ENCODE results near the gene IFNL4.
"Not testable (repeated sequence)": the region's sequence is repeated elsewhere in the genome, so short reads cannot be mapped to it uniquely, and the experiment has no call there.

Gene IFNL4

GRCh38 chr19:39254531-39255345, 6.1 kb upstream of the IFNL4 start:
- no peak for DNase-seq

- DNase-seq: no peak
Measured at GRCh38 chr19:39253374-39254149, 4.9 kb upstream of the IFNL4 start.

GRCh38 chr19:39252458-39252857, 3.8 kb upstream of the IFNL4 start:
- DNase-seq: no peak

- no peak for DNase-seq
Measured at GRCh38 chr19:39251846-39252245, 3.2 kb upstream of the IFNL4 start.

GRCh38 chr19:39251081-39251480, 2.4 kb upstream of the IFNL4 start:
- DNase-seq: no peak

- no peak for DNase-seq
Measured at GRCh38 chr19:39247701-39248664, 673 bp downstream of the IFNL4 start.

- peak; percentile 12 for DNase-seq
Measured at GRCh38 chr19:39246951-39247669, 1.5 kb downstream of the IFNL4 start.

- not testable (repeated sequence) for DNase-seq
Measured at GRCh38 chr19:39245166-39245565, 3.5 kb downstream of the IFNL4 start.

GRCh38 chr19:39244410-39245100, 4.1 kb downstream of the IFNL4 start, which contains the start of gene IFNL3:
Gene IFNL3 (minus strand): TSS chr19:39245006. CDS start chr19:39244967, 39 bp downstream.
- DNase-seq: not testable (repeated sequence)

GRCh38 chr19:39243741-39244140, 4.9 kb downstream of the IFNL4 start:
- not testable (repeated sequence) for DNase-seq

- no peak for DNase-seq
Measured at GRCh38 chr19:39240421-39240820, 8.2 kb downstream of the IFNL4 start.

- no peak for DNase-seq
Measured at GRCh38 chr19:39238944-39239343, 9.7 kb downstream of the IFNL4 start.

GRCh38 chr19:39238209-39238608, 10.4 kb downstream of the IFNL4 start:
- DNase-seq: no peak

GRCh38 chr19:39237200-39238184, 11.2 kb downstream of the IFNL4 start:
- no peak for DNase-seq

GRCh38 chr19:39236527-39236926, 12.1 kb downstream of the IFNL4 start:
- DNase-seq: no peak

- no peak for DNase-seq
Measured at GRCh38 chr19:39232708-39233107, 15.9 kb downstream of the IFNL4 start.

- no peak for DNase-seq
Measured at GRCh38 chr19:39230096-39230764, 18.4 kb downstream of the IFNL4 start.

- no peak for DNase-seq
Measured at GRCh38 chr19:39224910-39225309, 23.7 kb downstream of the IFNL4 start.

GRCh38 chr19:39223703-39224279, 24.9 kb downstream of the IFNL4 start:
- DNase-seq: no peak
